HL-60 (cell line): ENCODE results near the gene SUPT3H.
"Not testable (repeated sequence)": the region's sequence is repeated elsewhere in the genome, so short reads cannot be mapped to it uniquely, and the experiment has no call there.

Source experiments
- DNase-seq, 2 experiments: peaks; one replicate each; pipeline ENCODE4 v3.0.0-alpha.2; 2010 to 2020; ENCODE audit warnings: low read depth in 1 of 2, low spot score in 1 of 2
- H3K27ac ChIP-seq: fragments of 250-450 bp; sonication (Bioruptor Pico); replicated peaks from 2 replicates; pipeline ENCODE4 v1.5.1; 2020; ENCODE audit warnings: mild to moderate bottlenecking, moderate library complexity
- H3K27me3 ChIP-seq: fragments of 250-450 bp; sonication (Bioruptor Pico); 2 replicates; pipeline ENCODE4 v1.5.1; 2021; ENCODE audit warnings: mild to moderate bottlenecking, moderate library complexity; ENCODE audit not compliant: insufficient read depth, poor library complexity, severe bottlenecking
- H3K4me3 ChIP-seq: replicated peaks from 2 replicates; pipeline ENCODE4 v1.5.1; 2011; ENCODE audit warnings: mild to moderate bottlenecking, control low read depth, low read length; ENCODE audit not compliant: insufficient read depth
- CTCF ChIP-seq: IDR thresholded peaks from one replicate; pipeline ENCODE4 v1.5.1; 2011; ENCODE audit warnings: low read length, control low read depth, inconsistent platforms; ENCODE audit not compliant: insufficient read depth
- GABPA ChIP-seq: IDR thresholded peaks from 2 replicates; pipeline ENCODE4 v1.6.1; 2012; ENCODE audit warnings: low read depth
- POLR2AphosphoS5 ChIP-seq: IDR thresholded peaks from 2 replicates; pipeline ENCODE4 v1.6.1; 2012; ENCODE audit warnings: low read depth
- SPI1 ChIP-seq: IDR thresholded peaks from 2 replicates; pipeline ENCODE4 v1.6.1; 2012; ENCODE audit warnings: low read depth, mild to moderate bottlenecking, borderline replicate concordance
- TF ChIP-seq, protein P1 (sequence below): IDR thresholded peaks from 2 replicates; pipeline ENCODE4 v1.6.1; 2012; ENCODE audit warnings: low read depth; ENCODE audit not compliant: insufficient replicate concordance

The SUPT3H gene

GRCh38 chr6:45148711-45149341, 228.9 kb downstream of the SUPT3H start:
- DNase-seq: no peak
- no peak overlapping the region for H3K4me3 ChIP-seq
- H3K27ac ChIP-seq: no peak overlapping the region
- no peak for TF ChIP-seq POLR2AphosphoS5
- no peak for TF ChIP-seq SPI1
- TF ChIP-seq, protein P1, sequence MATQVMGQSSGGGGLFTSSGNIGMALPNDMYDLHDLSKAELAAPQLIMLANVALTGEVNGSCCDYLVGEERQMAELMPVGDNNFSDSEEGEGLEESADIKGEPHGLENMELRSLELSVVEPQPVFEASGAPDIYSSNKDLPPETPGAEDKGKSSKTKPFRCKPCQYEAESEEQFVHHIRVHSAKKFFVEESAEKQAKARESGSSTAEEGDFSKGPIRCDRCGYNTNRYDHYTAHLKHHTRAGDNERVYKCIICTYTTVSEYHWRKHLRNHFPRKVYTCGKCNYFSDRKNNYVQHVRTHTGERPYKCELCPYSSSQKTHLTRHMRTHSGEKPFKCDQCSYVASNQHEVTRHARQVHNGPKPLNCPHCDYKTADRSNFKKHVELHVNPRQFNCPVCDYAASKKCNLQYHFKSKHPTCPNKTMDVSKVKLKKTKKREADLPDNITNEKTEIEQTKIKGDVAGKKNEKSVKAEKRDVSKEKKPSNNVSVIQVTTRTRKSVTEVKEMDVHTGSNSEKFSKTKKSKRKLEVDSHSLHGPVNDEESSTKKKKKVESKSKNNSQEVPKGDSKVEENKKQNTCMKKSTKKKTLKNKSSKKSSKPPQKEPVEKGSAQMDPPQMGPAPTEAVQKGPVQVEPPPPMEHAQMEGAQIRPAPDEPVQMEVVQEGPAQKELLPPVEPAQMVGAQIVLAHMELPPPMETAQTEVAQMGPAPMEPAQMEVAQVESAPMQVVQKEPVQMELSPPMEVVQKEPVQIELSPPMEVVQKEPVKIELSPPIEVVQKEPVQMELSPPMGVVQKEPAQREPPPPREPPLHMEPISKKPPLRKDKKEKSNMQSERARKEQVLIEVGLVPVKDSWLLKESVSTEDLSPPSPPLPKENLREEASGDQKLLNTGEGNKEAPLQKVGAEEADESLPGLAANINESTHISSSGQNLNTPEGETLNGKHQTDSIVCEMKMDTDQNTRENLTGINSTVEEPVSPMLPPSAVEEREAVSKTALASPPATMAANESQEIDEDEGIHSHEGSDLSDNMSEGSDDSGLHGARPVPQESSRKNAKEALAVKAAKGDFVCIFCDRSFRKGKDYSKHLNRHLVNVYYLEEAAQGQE: no peak
- no peak for TF ChIP-seq GABPA
- no peak for TF ChIP-seq CTCF
- no peaks in the 10 kb centered on the region for H3K27me3 ChIP-seq

DNA sequence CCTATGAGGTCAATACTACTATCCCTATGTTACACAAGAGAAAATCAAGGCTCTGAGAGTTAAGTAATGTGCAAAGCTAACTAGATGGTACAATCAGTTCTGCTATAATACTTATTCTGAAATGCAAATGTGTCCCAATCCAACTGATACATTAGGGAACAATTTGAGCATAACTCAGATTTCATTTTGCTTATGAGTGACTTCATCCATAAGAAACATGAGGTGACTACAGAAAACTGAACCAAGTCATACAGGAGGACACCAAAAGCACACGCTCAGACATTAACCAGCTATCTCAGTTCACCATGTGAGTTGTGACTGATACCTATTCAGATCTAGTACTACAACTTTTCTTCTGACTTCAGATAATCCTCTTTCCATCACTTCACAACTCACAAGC, 229.5 kb downstream of the SUPT3H start:
- Histone ChIP-seq H3K27me3 (no peaks in the 10 kb centered on the region), H3K4me3 (no peak overlapping the region), H3K27ac (no peak overlapping the region)
- DNase-seq: no peak
- no peak for TF ChIP-seq SPI1
- TF ChIP-seq, protein P1: no peak
- no peak for TF ChIP-seq CTCF
- no peak for TF ChIP-seq GABPA
- no peak for TF ChIP-seq POLR2AphosphoS5

DNA sequence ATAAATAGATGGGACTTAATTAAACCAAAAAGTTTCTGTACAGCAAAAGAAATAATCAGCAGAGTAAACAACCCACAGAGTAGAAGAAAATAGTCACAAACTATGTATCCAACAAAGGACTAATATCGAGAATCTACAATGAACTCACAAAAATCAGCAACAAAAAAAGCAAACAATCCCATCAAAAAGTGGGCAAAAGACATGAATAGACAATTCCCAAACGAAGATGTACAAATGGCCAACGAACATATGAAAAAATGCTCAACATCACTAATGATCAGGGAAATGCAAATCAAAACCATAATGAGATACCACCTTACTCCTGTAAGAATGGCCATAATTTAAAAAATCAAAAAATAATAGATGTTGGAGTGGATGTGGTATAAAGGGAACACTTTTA, 232.1 kb downstream of the SUPT3H start:
- DNase-seq, H3K27me3 ChIP-seq, H3K4me3 ChIP-seq, H3K27ac ChIP-seq: not testable (repeated sequence)

DNA sequence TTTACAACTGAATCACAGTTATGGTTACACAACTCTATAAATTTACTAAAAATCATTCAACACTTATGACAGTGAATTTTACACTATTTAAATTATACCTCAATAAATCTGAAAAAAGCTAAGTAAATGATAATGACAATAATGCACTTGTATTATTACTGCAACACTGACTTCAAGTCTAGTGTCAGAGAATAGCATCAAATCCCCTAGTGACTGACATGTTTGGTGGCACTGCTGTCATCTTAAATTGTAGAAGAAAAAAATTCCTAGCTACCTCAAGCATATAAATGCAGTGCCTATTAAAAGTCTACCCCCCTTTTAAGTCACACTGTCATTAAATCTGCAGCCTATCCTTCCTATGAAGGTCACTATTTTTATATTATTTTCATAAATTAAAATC, 239.0 kb downstream of the SUPT3H start:
- Histone ChIP-seq H3K4me3 (no peak overlapping the region), H3K27ac (no peak overlapping the region), H3K27me3 (no peaks in the 10 kb centered on the region)
- TF ChIP-seq POLR2AphosphoS5 (no peak), SPI1 (no peak), CTCF (no peak), GABPA (no peak)
- TF ChIP-seq, protein P1: no peak
- DNase-seq: no peak
